CD4-positive, alpha-beta memory T cell (primary cell): ENCODE results near the gene KCNC4. TPM values are rescaled to one million over a fixed set of nuclear protein-coding genes. Genes with fewer than 3 reads are reported as not detected.

Source experiments
- CTCF ChIA-PET: fragments of 350-600 bp; sonication (Branson Sonifier 250); formaldehyde crosslinking; loops from one replicate; lab custom pipeline; 2021; ENCODE audit warnings: inconsistent platforms; ENCODE audit not compliant: partially characterized antibody; lab: Charles Lee
- POLR2A ChIA-PET: fragments of 350-600 bp; sonication (Branson Sonifier 250); formaldehyde crosslinking; loops from one replicate; lab custom pipeline; 2021; ENCODE audit not compliant: partially characterized antibody; lab: Charles Lee
- DNase-seq, 5 donors: peaks; one replicate each; pipeline versions ENCODE4 v3.0.0 to v3.0.0-alpha.2; 2020 to 2022; ENCODE audit warnings: mixed read lengths in 1 of 5
- H3K27ac ChIP-seq: one replicate; pipeline ENCODE4 v1.7.0; 2013; ENCODE audit warnings: low read depth, low read length
- H3K27me3 ChIP-seq: 2 replicates; pipeline ENCODE4 v1.7.0; 2013; ENCODE audit warnings: mild to moderate bottlenecking, low read length, moderate library complexity; ENCODE audit not compliant: insufficient read depth
- H3K36me3 ChIP-seq: 2 replicates; pipeline ENCODE4 v1.7.0; 2013; ENCODE audit warnings: mild to moderate bottlenecking, low read length, moderate library complexity; ENCODE audit not compliant: insufficient read depth
- H3K4me1 ChIP-seq: 2 replicates; pipeline ENCODE4 v1.7.0; 2013; ENCODE audit warnings: mild to moderate bottlenecking, low read length, moderate library complexity; ENCODE audit not compliant: insufficient read depth
- H3K4me3 ChIP-seq, 2 donors: one replicate each; pipeline ENCODE4 v1.7.0; 2013; ENCODE audit warnings: low read length in 2 of 2, mild to moderate bottlenecking in 1 of 2
- H3K9me3 ChIP-seq, 2 donors: one replicate each; pipeline ENCODE4 v1.7.0; 2013; ENCODE audit warnings: low read length in 2 of 2, control low read depth in 1 of 2; ENCODE audit not compliant: control insufficient read depth in 1 of 2
- H3K27ac Mint-ChIP-seq, 7 donors: one replicate each; pipeline ENCODE4 v1.8.0; 2020 to 2021; ENCODE audit warnings: mixed read lengths in 7 of 7, mild to moderate bottlenecking in 6 of 7, inconsistent platforms in 3 of 7, moderate library complexity in 3 of 7
- H3K27me3 Mint-ChIP-seq, 2 donors: one replicate each; pipeline ENCODE4 v1.8.0; 2020 to 2021; ENCODE audit warnings: mixed read lengths in 2 of 2
- H3K36me3 Mint-ChIP-seq, 2 donors: one replicate each; pipeline ENCODE4 v1.8.0; 2020 to 2021; ENCODE audit warnings: mixed read lengths in 2 of 2, inconsistent platforms in 1 of 2, mild to moderate bottlenecking in 1 of 2
- H3K4me1 Mint-ChIP-seq, 4 donors: one replicate each; pipeline ENCODE4 v1.8.0; 2020 to 2021; ENCODE audit warnings: mixed read lengths in 4 of 4, mild to moderate bottlenecking in 1 of 4
- H3K4me3 Mint-ChIP-seq, 8 donors: one replicate each; pipeline ENCODE4 v1.8.0; 2020 to 2021; ENCODE audit warnings: mixed read lengths in 8 of 8, mild to moderate bottlenecking in 7 of 8, moderate library complexity in 6 of 8, inconsistent platforms in 3 of 8
- H3K9me3 Mint-ChIP-seq, 8 donors: one replicate each; pipeline ENCODE4 v1.8.0; 2020 to 2021; ENCODE audit warnings: mixed read lengths in 8 of 8, mild to moderate bottlenecking in 5 of 8, inconsistent platforms in 3 of 8, moderate library complexity in 1 of 8
- intact Hi-C: fragments of 100-400 bp; cut with micrococcal nuclease; formaldehyde crosslinking; loops from one replicate; pipeline ENCODE4 v1.15.1; 2023
- polyA plus RNA-seq, 2 donors: library from polyadenylated mRNA; unstranded; fragments of 300-500 nt; fragmentation: Illumina TruSeq; gene quantifications; one replicate each; pipeline ENCODE4 v1.2.3, GENCODE V29; 2021
- total RNA-seq, 2 experiments: library from RNA; stranded (reverse); gene quantifications; one replicate each; pipeline ENCODE4 v1.2.3, GENCODE V29; 2021

Gene KCNC4
- total and polyA plus RNA-seq, 4 experiments from 2014 or later = 2.3 to 13.4 (median 7.5) TPM

GRCh38 chr1:110188035-110188618 is 22.0 kb upstream of the KCNC4 start:
- H3K9me3 ChIP-seq = no peaks in the 10 kb centered on the region
- DNase-seq = no peak
- POLR2A ChIA-PET = no interaction called here
- no peak overlapping the region for H3K4me3 Mint-ChIP-seq
- H3K36me3 Mint-ChIP-seq = no peaks in the 10 kb centered on the region
- H3K27me3 ChIP-seq = no peaks in the 10 kb centered on the region
- peaks cover 0 to 3% (median 0%) of the 10 kb centered on the region in 8 donors for H3K9me3 Mint-ChIP-seq
- no peaks in the 10 kb centered on the region for H3K4me1 ChIP-seq
- no peaks in the 10 kb centered on the region for H3K4me1 Mint-ChIP-seq
- CTCF ChIA-PET = interaction anchor here (0.7 to 3.2 kb wide), 2 partner anchors 10 to 15 kb away, joined by 3 to 8 read pairs; no protein-coding TSS in a partner anchor
- no peak overlapping the region for H3K27ac ChIP-seq
- H3K36me3 ChIP-seq = no peaks in the 10 kb centered on the region
- H3K4me3 ChIP-seq = no peak overlapping the region
- intact Hi-C loops = no loop called here
- peaks cover 11 to 16% of the 10 kb centered on the region in 2 donors for H3K27me3 Mint-ChIP-seq
- H3K27ac Mint-ChIP-seq = peak overlapping the region in 1 of 7 donors; percentile 71

DNA sequence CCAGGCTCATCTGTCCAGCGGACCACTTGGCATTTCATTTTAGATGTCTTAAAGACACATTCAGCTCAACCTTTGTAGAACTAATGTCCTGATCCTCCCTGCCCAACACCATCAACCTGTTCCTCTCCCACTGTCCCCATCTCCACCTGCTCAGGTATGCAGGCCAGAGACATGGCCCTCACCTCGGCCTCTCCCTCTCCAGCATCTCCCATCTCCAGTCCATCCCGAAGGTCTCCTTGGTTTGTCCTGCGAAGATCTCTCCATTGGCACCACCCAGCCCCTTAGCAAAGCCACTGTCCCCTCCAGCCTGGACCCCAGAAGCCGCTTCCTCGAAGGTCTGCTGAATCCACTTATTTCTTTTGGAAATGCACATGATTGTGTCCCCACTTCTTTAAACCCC is 20.9 kb upstream of the KCNC4 start:
- Histone ChIP-seq H3K9me3 (no peaks in the 10 kb centered on the region), H3K36me3 (no peaks in the 10 kb centered on the region), H3K4me3 (no peak overlapping the region), H3K27ac (no peak overlapping the region), H3K4me1 (no peaks in the 10 kb centered on the region), H3K27me3 (no peaks in the 10 kb centered on the region)
- CTCF ChIA-PET = interaction anchor here (0.7 kb wide), 1 partner anchor 9 kb away, joined by 3 read pairs; no protein-coding TSS in a partner anchor
- Mint-ChIP-seq H3K4me1 (no peaks in the 10 kb centered on the region), H3K4me3 (no peak overlapping the region), H3K36me3 (no peaks in the 10 kb centered on the region), H3K9me3 (peaks cover 0 to 3% (median 0%) of the 10 kb centered on the region in 8 donors), H3K27ac (no peak overlapping the region), H3K27me3 (peaks cover 11 to 16% of the 10 kb centered on the region in 2 donors)
- intact Hi-C loops = no loop called here
- POLR2A ChIA-PET = no interaction called here
- DNase-seq = no peak

- no peaks in the 10 kb centered on the region for H3K4me1 ChIP-seq
- CTCF ChIA-PET = interaction anchor here (0.9 to 3.4 kb wide), 4 partner anchors 13 to 305 kb away, joined by 5 to 11 read pairs (median 5); no protein-coding TSS in a partner anchor
- no peaks in the 10 kb centered on the region for H3K4me1 Mint-ChIP-seq
- H3K36me3 ChIP-seq = no peaks in the 10 kb centered on the region
- no peaks in the 10 kb centered on the region for H3K36me3 Mint-ChIP-seq
- no peak overlapping the region for H3K4me3 Mint-ChIP-seq
- H3K27me3 Mint-ChIP-seq = peaks cover 11 to 12% of the 10 kb centered on the region in 2 donors
- no peak overlapping the region for H3K27ac Mint-ChIP-seq
- no peaks in the 10 kb centered on the region for H3K9me3 ChIP-seq
- H3K4me3 ChIP-seq = no peak overlapping the region
- DNase-seq = no peak
- intact Hi-C loops = no loop called here
- no peak overlapping the region for H3K27ac ChIP-seq
- H3K27me3 ChIP-seq = no peaks in the 10 kb centered on the region
- POLR2A ChIA-PET = interaction anchor here (0.9 kb wide), 1 partner anchor 12 kb away, joined by 3 read pairs; no protein-coding TSS in a partner anchor
- peaks cover 0 to 3% (median 0%) of the 10 kb centered on the region in 8 donors for H3K9me3 Mint-ChIP-seq
Measured at GRCh38 chr1:110190282-110190929, 19.7 kb upstream of the KCNC4 start.

DNA sequence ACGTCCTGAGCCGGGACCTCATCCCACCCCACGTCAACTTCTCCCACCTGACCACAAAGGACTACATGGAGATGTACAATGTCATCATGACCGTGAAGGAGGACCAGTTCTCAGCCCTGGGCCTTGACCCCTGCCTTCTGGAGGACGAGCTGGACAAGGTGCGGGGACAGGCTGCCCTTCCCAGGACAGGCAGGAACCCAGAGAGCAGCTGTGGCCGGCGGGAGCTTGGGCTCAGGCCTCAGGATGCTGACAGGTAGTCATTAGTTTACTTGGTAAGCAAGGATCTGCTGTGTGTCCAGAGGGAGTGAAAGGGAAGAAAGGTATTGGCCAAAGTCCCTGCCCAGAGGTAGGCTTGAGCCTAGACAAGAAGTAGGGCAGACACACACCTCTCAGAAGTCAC is 17.6 kb upstream of the KCNC4 start:
- POLR2A ChIA-PET = no interaction called here
- H3K4me1 Mint-ChIP-seq = peaks cover 0 to 3% (median under 1%) of the 10 kb centered on the region in 4 donors

DNA sequence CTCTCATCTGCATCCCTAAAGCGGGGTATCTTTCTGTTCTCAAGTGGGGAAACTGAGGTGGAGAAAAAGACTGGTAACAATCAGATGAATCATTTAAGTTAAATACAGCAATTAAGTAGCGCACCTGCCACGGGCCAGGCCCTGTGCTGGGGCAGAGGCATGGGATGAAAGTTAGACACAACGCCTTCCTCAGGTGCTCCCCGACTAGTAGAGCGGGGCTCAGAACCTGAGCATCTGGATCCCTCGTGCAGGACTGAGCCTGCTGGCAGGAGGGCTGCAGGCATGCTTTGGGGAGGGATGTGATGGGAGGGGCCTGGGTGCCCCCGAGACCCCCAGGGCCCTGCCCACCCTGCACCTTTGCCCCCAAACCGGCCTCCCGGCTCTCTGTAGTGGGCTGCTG is 14.9 kb upstream of the KCNC4 start:
- Histone ChIP-seq H3K9me3 (no peaks in the 10 kb centered on the region), H3K27me3 (no peaks in the 10 kb centered on the region), H3K36me3 (no peaks in the 10 kb centered on the region), H3K27ac (no peak overlapping the region), H3K4me1 (no peaks in the 10 kb centered on the region), H3K4me3 (no peak overlapping the region)
- no peaks in the 10 kb centered on the region for H3K9me3 Mint-ChIP-seq
- ChIA-PET POLR2A (no interaction called here), CTCF (interaction anchor here (2.3 to 4.0 kb wide), 3 partner anchors 13 to 265 kb away, joined by 6 to 25 read pairs (median 23); no protein-coding TSS in a partner anchor)
- DNase-seq = no peak
- intact Hi-C loops = no loop called here
- no peaks in the 10 kb centered on the region for H3K36me3 Mint-ChIP-seq
- H3K27me3 Mint-ChIP-seq = peaks cover 0 to 3% of the 10 kb centered on the region in 2 donors
- H3K4me1 Mint-ChIP-seq = peaks cover 0 to 3% (median under 1%) of the 10 kb centered on the region in 4 donors
- H3K4me3 Mint-ChIP-seq = no peak overlapping the region
- H3K27ac Mint-ChIP-seq = no peak overlapping the region

More for the DNA sequence above, 17.6 kb upstream of the KCNC4 start:
- Mint-ChIP-seq H3K27me3 (peaks cover 7 to 8% of the 10 kb centered on the region in 2 donors), H3K27ac (no peak overlapping the region), H3K4me3 (no peak overlapping the region), H3K9me3 (no peaks in the 10 kb centered on the region), H3K36me3 (no peaks in the 10 kb centered on the region)
- no peaks in the 10 kb centered on the region for H3K4me1 ChIP-seq
- DNase-seq = no peak
- no peak overlapping the region for H3K27ac ChIP-seq
- no peaks in the 10 kb centered on the region for H3K9me3 ChIP-seq
- intact Hi-C loops = no loop called here
- no peak overlapping the region for H3K4me3 ChIP-seq
- no peaks in the 10 kb centered on the region for H3K36me3 ChIP-seq
- no peaks in the 10 kb centered on the region for H3K27me3 ChIP-seq
- CTCF ChIA-PET = interaction anchor here (1.3 to 4.0 kb wide), 3 partner anchors 76 to 303 kb away, joined by 4 to 25 read pairs (median 11); no protein-coding TSS in a partner anchor

DNA sequence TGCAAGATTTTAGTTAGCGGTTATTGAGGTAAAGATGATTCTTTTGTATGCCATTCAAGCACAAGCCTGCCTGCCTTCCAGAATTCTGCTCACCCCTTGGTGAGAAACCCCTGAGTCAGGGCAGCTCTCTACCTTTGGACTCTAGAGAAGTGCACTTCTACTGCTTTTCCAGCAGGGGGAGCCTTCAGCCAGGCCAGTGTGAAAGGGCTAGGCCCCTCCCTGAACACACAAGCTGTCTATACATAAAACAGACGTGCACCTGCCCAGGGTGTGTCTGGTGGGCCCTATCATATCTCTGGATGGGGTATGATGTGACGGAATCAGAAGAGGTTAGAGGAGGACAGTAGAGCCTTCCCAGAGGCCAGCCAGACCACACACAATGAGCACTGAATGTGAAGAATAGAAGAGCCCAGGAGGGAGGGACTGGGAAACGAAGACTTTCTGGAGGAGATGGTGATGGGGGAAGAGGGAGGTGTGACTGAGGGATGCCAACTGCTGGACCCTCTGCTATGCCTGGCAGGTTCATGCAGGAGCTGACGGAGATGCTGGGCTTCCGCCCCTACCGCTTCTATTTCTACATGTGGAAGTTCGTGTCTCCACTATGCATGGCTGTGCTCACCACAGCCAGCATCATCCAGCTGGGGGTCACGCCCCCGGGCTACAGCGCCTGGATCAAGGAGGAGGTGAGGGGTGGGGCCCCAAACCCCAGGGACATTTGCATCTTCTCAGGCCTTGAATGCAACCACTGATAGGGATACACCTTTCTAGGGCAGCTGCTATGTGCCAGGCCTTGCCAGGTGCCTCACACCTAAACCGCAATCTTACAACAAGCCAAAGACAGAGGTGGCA is 13.0 kb upstream of the KCNC4 start:
- Histone ChIP-seq H3K27ac (no peak overlapping the region), H3K36me3 (no peaks in the 10 kb centered on the region), H3K9me3 (no peaks in the 10 kb centered on the region), H3K4me3 (no peak overlapping the region), H3K27me3 (no peaks in the 10 kb centered on the region), H3K4me1 (no peaks in the 10 kb centered on the region)
- peaks cover 0 to 3% (median under 1%) of the 10 kb centered on the region in 4 donors for H3K4me1 Mint-ChIP-seq
- ChIA-PET POLR2A (interaction anchor here (0.9 to 1.6 kb wide), 3 partner anchors 10 to 115 kb away, joined by 3 to 5 read pairs (median 4); no protein-coding TSS in a partner anchor), CTCF (interaction anchor here (0.6 to 3.3 kb wide), 33 partner anchors 8 to 323 kb away, joined by 3 to 49 read pairs (median 4); partner anchors contain the start of gene KCNC4)
- no peak overlapping the region for H3K4me3 Mint-ChIP-seq
- intact Hi-C loops = loop anchor here (1.0 kb wide), 1 partner anchor 263 kb away; no protein-coding TSS in a partner anchor
- H3K9me3 Mint-ChIP-seq = no peaks in the 10 kb centered on the region
- peak; percentile 53 to 65 (median 63) for DNase-seq
- H3K36me3 Mint-ChIP-seq = no peaks in the 10 kb centered on the region
- peak overlapping the region in 2 of 7 donors; percentile 56 to 80 for H3K27ac Mint-ChIP-seq
- H3K27me3 Mint-ChIP-seq = no peaks in the 10 kb centered on the region
